Naive thymus-derived CD8-positive, alpha-beta T cell (primary cell): ENCODE results near the gene COG4. TPM values are rescaled to one million over a fixed set of nuclear protein-coding genes. Genes with fewer than 3 reads are reported as not detected.

Source experiments
- ATAC-seq, 2 donors: fragments of 150-1000 bp; cut with Tn5 transposase in 1 of 2; sonication (Bioruptor Pico), chemical (Tn5 transposase) in 1 of 2; 1 replicate in 1 of 2; 2 replicates in 1 of 2; pipeline ENCODE4 v1.10.0; 2021; ENCODE audit warnings: mild to moderate bottlenecking in 2 of 2, moderate library complexity in 2 of 2
- POLR2A ChIA-PET: fragments of 350-600 bp; sonication (Branson Sonifier 250); formaldehyde crosslinking; loops from one replicate; lab custom pipeline; 2021; ENCODE audit warnings: antibody characterized with exemption; lab: Charles Lee
- DNase-seq, 10 donors: peaks; one replicate each; pipeline versions ENCODE4 v3.0.0 to v3.0.0-alpha.2; 2020 to 2022
- H3K27ac Mint-ChIP-seq, 10 donors: one replicate each; pipeline ENCODE4 v1.8.0; 2020 to 2022; ENCODE audit warnings: mild to moderate bottlenecking in 10 of 10, mixed read lengths in 10 of 10, moderate library complexity in 4 of 10, inconsistent platforms in 1 of 10
- H3K27me3 Mint-ChIP-seq, 5 donors: one replicate each; pipeline ENCODE4 v1.8.0; 2021 to 2022; ENCODE audit warnings: mixed read lengths in 5 of 5
- H3K36me3 Mint-ChIP-seq, 3 donors: one replicate each; pipeline ENCODE4 v1.8.0; 2020 to 2022; ENCODE audit warnings: mixed read lengths in 3 of 3, mild to moderate bottlenecking in 2 of 3, inconsistent platforms in 1 of 3
- H3K4me1 Mint-ChIP-seq, 4 donors: one replicate each; pipeline ENCODE4 v1.8.0; 2021 to 2022; ENCODE audit warnings: mixed read lengths in 4 of 4
- H3K4me3 Mint-ChIP-seq, 10 donors: one replicate each; pipeline ENCODE4 v1.8.0; 2020 to 2022; ENCODE audit warnings: mild to moderate bottlenecking in 10 of 10, mixed read lengths in 10 of 10, moderate library complexity in 6 of 10, inconsistent platforms in 1 of 10
- H3K9me3 Mint-ChIP-seq, 9 donors: one replicate each; pipeline ENCODE4 v1.8.0; 2020 to 2022; ENCODE audit warnings: mixed read lengths in 9 of 9, mild to moderate bottlenecking in 3 of 9, inconsistent platforms in 1 of 9, moderate library complexity in 1 of 9
- polyA plus RNA-seq, 3 donors: library from polyadenylated mRNA; unstranded; fragments of 300-500 nt; fragmentation: Illumina TruSeq; gene quantifications; one replicate each; pipeline ENCODE4 v1.2.3, GENCODE V29; 2021
- total RNA-seq, 8 experiments: library from RNA in 2 of 8; stranded (reverse) in 2 of 8; gene quantifications; one replicate each; pipeline ENCODE4 v1.2.3 and lab custom pipeline; 2021 to 2026

COG4 gene
- total and polyA plus RNA-seq, 5 experiments from 2014 or later: 52.4 to 58.6 (median 57.4) TPM

- H3K27ac Mint-ChIP-seq: peak overlapping the region; percentile 36 to 87 (median 58)
These were observed 88.7 kb downstream of the COG4 start for GRCh38 chr16:70434484-70435260.

GRCh38 chr16:70433458-70434103 is 89.8 kb downstream of the COG4 start:
- ATAC-seq (no peak), DNase-seq (no peak)
- Mint-ChIP-seq H3K9me3 (no peaks in the 10 kb centered on the region), H3K4me3 (peak overlapping the region in 7 of 10 donors; percentile 15 to 62 (median 37)), H3K27me3 (no peaks in the 10 kb centered on the region), H3K4me1 (peaks cover 41 to 89% (median 75%) of the 10 kb centered on the region in 4 donors), H3K27ac (peak overlapping the region; percentile 58 to 94 (median 84)), H3K36me3 (peaks cover 0 to 13% (median 3%) of the 10 kb centered on the region in 3 donors)
- POLR2A ChIA-PET: interaction anchor here (0.7 to 4.0 kb wide), 3 partner anchors 25 to 57 kb away, joined by 3 to 23 read pairs (median 4); no protein-coding TSS in a partner anchor

More at GRCh38 chr16:70434484-70435260, 88.7 kb downstream of the COG4 start:
- Mint-ChIP-seq H3K4me3 (peak overlapping the region in 6 of 10 donors; percentile 15 to 60 (median 22)), H3K36me3 (peaks cover 0 to 12% (median 3%) of the 10 kb centered on the region in 3 donors), H3K4me1 (peaks cover 39 to 84% (median 72%) of the 10 kb centered on the region in 4 donors), H3K9me3 (no peaks in the 10 kb centered on the region), H3K27me3 (no peaks in the 10 kb centered on the region)
- ATAC-seq (no peak), DNase-seq (no peak)
- POLR2A ChIA-PET: no interaction called here

GRCh38 chr16:70432723-70433457 is 90.5 kb downstream of the COG4 start:
- DNase-seq (no peak), ATAC-seq (no peak)
- peaks cover 0 to 17% (median 3%) of the 10 kb centered on the region in 3 donors for H3K36me3 Mint-ChIP-seq
- no peaks in the 10 kb centered on the region for H3K27me3 Mint-ChIP-seq
- POLR2A ChIA-PET: interaction anchor here (0.7 to 4.0 kb wide), 6 partner anchors 11 to 56 kb away, joined by 3 to 23 read pairs (median 4); no protein-coding TSS in a partner anchor
- H3K4me3 Mint-ChIP-seq: peak overlapping the region in 9 of 10 donors; percentile 22 to 60 (median 52)
- peak overlapping the region; percentile 78 to 94 (median 87) for H3K27ac Mint-ChIP-seq
- peaks cover 40 to 91% (median 77%) of the 10 kb centered on the region in 4 donors for H3K4me1 Mint-ChIP-seq
- no peaks in the 10 kb centered on the region for H3K9me3 Mint-ChIP-seq

GRCh38 chr16:70432356-70432722 is 91.0 kb downstream of the COG4 start:
- Mint-ChIP-seq H3K4me3 (peak overlapping the region in 7 of 10 donors; percentile 22 to 79 (median 52)), H3K27ac (peak overlapping the region; percentile 73 to 96 (median 89)), H3K36me3 (peaks cover 0 to 17% (median 3%) of the 10 kb centered on the region in 3 donors), H3K27me3 (no peaks in the 10 kb centered on the region), H3K4me1 (peaks cover 39 to 91% (median 77%) of the 10 kb centered on the region in 4 donors), H3K9me3 (no peaks in the 10 kb centered on the region)
- DNase-seq: no peak
- no peak for ATAC-seq
- POLR2A ChIA-PET: interaction anchor here (0.6 to 4.0 kb wide), 7 partner anchors 11 to 89 kb away, joined by 3 to 23 read pairs (median 4); partner anchors contain the start of gene FCSK

- DNase-seq: peak; percentile 48 to 79 (median 64)
These were observed 92.5 kb downstream of the COG4 start for GRCh38 chr16:70430667-70431536.

More at GRCh38 chr16:70430667-70431536, 92.5 kb downstream of the COG4 start:
- Mint-ChIP-seq H3K4me3 (peak overlapping the region; percentile 56 to 86 (median 72)), H3K36me3 (peaks cover 0 to 22% (median 3%) of the 10 kb centered on the region in 3 donors), H3K9me3 (no peaks in the 10 kb centered on the region), H3K27me3 (no peaks in the 10 kb centered on the region), H3K4me1 (peaks cover 39 to 82% (median 72%) of the 10 kb centered on the region in 4 donors), H3K27ac (peak overlapping the region; percentile 90 to 96 (median 93))
- POLR2A ChIA-PET: interaction anchor here (1.5 to 4.0 kb wide), 2 partner anchors 23 to 51 kb away, joined by 4 to 23 read pairs; partner anchors contain the start of gene FCSK
- peak; percentile 81 to 92 for ATAC-seq

Other genes starting within 250 kb of the COG4 start
- 100 to 1,000 TPM; 140 to 144 TPM for gene AARS1, start 234.0 kb downstream of the COG4 start, total RNA-seq
- gene AARS1, start 234.0 kb downstream of the COG4 start, polyA plus RNA-seq: 10 to 100 TPM; 22.9 to 45.6 (median 37.8) TPM
- 10 to 100 TPM; 33.7 to 37.9 TPM for gene DDX19B, start 224.4 kb downstream of the COG4 start, total RNA-seq
- gene DDX19B, start 224.4 kb downstream of the COG4 start, polyA plus RNA-seq: 10 to 100 TPM; 34.5 to 48.2 (median 40.0) TPM
- 10 to 100 TPM; 49.9 to 52.5 TPM for gene DDX19A, start 176.7 kb downstream of the COG4 start, total RNA-seq
- gene DDX19A, start 176.7 kb downstream of the COG4 start, polyA plus RNA-seq: 10 to 100 TPM; 35.1 to 58.7 (median 42.8) TPM
- 10 to 100 TPM; 30.5 to 31.9 TPM for gene ST3GAL2, start 84.5 kb downstream of the COG4 start, total RNA-seq
- gene ST3GAL2, start 84.5 kb downstream of the COG4 start, polyA plus RNA-seq: 10 to 100 TPM; 14.6 to 23.4 (median 16.5) TPM
- 10 to 100 TPM; 35.2 to 39.7 TPM for gene FCSK, start 69.0 kb downstream of the COG4 start, total RNA-seq
- gene FCSK, start 69.0 kb downstream of the COG4 start, polyA plus RNA-seq: 1 to 10 TPM; 4.5 to 9.6 (median 9.3) TPM
- gene SF3B3, start 262 bp upstream of the COG4 start, total RNA-seq: 100 to 1,000 TPM; 270 to 277 TPM
- gene SF3B3, start 262 bp upstream of the COG4 start, polyA plus RNA-seq: 100 to 1,000 TPM in 2 of 3 donors, 10 to 100 TPM in 1; 85.9 to 120 (median 104) TPM
- gene IL34, start 123.0 kb upstream of the COG4 start, total RNA-seq: under 1 TPM in 1 of 2 experiments, not detected in 1; 0.36 TPM
- not detected for gene IL34, start 123.0 kb upstream of the COG4 start, polyA plus RNA-seq
- 10 to 100 TPM; 23.3 to 26.8 TPM for gene MTSS2, start 162.5 kb upstream of the COG4 start, total RNA-seq
- gene MTSS2, start 162.5 kb upstream of the COG4 start, polyA plus RNA-seq: under 1 TPM in 1 of 3 donors, not detected in 2; 0.28 TPM